GM23338 (cell line): ENCODE results near the gene TWIST2.

Experiments used
- CTCF ChIP-seq, 2 experiments: fragments of 200-600 bp in 1 of 2; sonication (generic) in 1 of 2; conservative IDR thresholded peaks; 2 replicates each; pipeline versions ENCODE4 v1.5.1 to v1.6.1; 2016 to 2017; ENCODE audit warnings: antibody characterized with exemption in 2 of 2, low read depth in 2 of 2, mild to moderate bottlenecking in 2 of 2, moderate library complexity in 1 of 2
- EZH2 ChIP-seq: fragments of 200-600 bp; sonication (generic); IDR thresholded peaks from one replicate; pipeline ENCODE4 v1.8.0; 2017; ENCODE audit warnings: antibody characterized with exemption, mild to moderate bottlenecking, low read depth; ENCODE audit not compliant: unreplicated experiment
- POLR2AphosphoS5 ChIP-seq: IDR thresholded peaks from 2 replicates; pipeline ENCODE4 v1.6.1; 2016; ENCODE audit warnings: antibody characterized with exemption, low read depth
- REST ChIP-seq: IDR thresholded peaks from one replicate; pipeline ENCODE4 v1.6.1; 2018; ENCODE audit warnings: antibody characterized with exemption; ENCODE audit not compliant: unreplicated experiment
- ZNF114 ChIP-seq: fragments of 250-450 bp; sonication (Bioruptor Pico); IDR thresholded peaks from 2 replicates; pipeline ENCODE4 v1.5.0; 2020; ENCODE audit warnings: mild to moderate bottlenecking, moderate library complexity

- TF ChIP-seq CTCF (conservative IDR thresholded peaks at IDR 0.05; ENCODE audit: low read depth in 2 of 2) (no peak), REST (no peak), ZNF114 (no peak), EZH2 (no peak), POLR2AphosphoS5 (no peak)
These were observed 48.2 kb downstream of the TWIST2 start for GRCh38 chr2:238895891-238896600.
